HG02943 (cell line): ENCODE results near the gene TGFBR2.

ENCODE experiments used
- ATAC-seq: cut with Tn5 transposase; IDR thresholded peaks from one replicate; pipeline ENCODE4 v1.9.1; 2021; ENCODE audit warnings: mild to moderate bottlenecking, low read depth, moderate library complexity; ENCODE audit not compliant: unreplicated experiment

The TGFBR2 gene

DNA sequence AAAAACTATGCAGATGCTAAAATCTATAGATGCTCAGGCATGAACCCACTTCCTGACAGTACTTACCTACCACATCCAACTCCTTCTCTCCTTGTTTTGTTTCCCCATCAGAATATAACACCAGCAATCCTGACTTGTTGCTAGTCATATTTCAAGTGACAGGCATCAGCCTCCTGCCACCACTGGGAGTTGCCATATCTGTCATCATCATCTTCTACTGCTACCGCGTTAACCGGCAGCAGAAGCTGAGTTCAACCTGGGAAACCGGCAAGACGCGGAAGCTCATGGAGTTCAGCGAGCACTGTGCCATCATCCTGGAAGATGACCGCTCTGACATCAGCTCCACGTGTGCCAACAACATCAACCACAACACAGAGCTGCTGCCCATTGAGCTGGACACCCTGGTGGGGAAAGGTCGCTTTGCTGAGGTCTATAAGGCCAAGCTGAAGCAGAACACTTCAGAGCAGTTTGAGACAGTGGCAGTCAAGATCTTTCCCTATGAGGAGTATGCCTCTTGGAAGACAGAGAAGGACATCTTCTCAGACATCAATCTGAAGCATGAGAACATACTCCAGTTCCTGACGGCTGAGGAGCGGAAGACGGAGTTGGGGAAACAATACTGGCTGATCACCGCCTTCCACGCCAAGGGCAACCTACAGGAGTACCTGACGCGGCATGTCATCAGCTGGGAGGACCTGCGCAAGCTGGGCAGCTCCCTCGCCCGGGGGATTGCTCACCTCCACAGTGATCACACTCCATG lies 65.3 kb downstream of the TGFBR2 start:
- no peak for ATAC-seq

- no peak for ATAC-seq
Observed at GRCh38 chr3:30672287-30672735, 65.9 kb downstream of the TGFBR2 start.

- no peak for ATAC-seq
Observed at GRCh38 chr3:30672959-30673358, 66.6 kb downstream of the TGFBR2 start.

- ATAC-seq = no peak
Observed at GRCh38 chr3:30673425-30674341, 67.3 kb downstream of the TGFBR2 start.

DNA sequence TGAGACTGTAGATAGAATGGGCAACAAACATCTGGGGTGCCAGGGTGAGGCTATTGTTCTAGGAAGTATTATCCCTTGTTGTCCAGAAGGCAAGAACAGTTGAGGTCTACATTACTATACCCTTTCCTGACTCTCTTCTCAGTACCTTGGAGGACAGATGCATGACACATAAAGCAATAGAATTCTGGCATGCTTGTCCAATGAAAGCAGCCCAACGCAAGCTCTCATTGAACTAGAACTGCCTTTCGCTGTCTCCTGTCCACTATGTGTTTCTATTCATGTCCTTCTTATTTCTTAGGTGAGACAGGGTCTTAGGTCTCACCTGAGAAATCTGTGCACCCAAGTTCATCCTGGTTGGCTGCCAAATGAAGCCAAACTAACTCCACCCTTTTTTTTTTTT lies 68.6 kb downstream of the TGFBR2 start:
- ATAC-seq = no peak

DNA sequence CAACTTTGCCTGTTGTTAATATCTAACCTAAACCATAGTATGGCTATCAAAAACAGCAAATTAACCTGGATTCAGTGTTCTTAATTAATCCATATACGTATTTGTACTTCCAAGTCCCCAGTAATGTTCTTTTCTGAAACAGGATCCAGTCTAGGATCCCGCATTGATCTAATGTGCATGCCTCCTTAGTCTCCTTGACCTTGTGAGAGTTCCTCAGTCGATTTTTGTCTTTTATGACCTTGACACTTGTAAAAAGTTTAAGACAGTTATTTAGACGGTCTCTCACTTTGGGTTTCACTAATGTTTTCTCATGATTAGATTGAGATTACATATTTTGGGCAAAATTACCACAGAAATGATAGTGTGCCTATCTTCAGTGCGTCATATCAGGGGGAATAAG lies 69.4 kb downstream of the TGFBR2 start:
- ATAC-seq = no peak

DNA sequence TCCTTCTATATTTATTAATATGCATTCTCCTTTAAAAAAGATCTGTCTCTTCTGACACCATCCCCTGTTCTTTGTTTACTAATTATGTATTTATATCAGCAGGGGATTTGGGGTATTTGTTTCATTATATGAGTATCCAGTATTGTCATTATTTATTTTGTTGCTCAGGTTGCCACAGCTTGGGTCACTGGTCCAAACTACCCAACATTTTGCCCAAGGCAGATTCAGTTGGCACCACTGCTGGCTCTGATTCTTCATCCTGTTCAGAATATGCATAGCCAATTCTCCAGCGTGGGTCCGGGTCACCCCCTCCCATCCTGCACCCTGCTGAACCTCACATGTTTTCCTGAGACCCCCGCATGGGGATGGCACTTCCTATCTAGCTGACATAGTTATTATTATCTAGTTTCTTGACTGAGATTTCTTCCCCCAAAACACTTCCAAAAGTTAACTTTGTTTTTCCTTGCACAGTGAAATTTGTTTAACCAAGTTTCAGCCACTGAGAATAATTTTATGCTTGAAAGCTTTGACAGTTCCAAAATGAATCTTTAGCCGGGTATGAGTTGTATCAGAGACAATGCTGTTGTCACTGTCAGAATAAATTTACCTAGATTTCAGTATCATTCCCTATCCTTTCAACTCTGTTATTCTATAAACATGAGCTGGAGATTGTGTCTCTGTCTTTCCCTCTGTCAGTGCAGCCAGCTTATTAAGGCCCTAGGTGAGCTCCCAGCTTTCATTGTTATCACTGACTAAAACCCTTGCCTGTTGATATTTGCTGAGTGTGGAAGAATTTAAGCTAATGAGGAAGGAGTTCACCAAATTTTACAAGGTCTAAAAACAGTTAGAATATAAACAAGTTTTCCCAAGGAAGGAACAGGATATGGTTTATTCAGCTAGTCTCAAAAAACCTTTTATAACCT lies 70.3 kb downstream of the TGFBR2 start:
- no peak for ATAC-seq

DNA sequence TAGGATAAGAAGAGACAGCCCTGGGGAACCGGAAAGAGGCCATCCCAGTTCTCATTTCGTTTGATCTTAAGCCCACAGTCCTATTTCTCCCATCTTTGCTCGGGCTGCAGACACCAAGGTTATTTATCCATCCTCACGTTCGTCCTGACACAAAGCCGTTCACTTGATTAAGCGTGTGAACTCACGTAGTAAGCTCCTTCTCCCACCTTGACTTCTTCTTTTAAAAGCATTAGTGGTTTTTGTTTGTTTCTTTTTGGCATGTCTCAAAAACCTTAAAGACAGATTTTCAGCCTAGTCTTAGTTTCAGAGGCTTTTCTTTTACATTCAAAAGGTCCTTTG lies 70.9 kb downstream of the TGFBR2 start:
- ATAC-seq = no peak

DNA sequence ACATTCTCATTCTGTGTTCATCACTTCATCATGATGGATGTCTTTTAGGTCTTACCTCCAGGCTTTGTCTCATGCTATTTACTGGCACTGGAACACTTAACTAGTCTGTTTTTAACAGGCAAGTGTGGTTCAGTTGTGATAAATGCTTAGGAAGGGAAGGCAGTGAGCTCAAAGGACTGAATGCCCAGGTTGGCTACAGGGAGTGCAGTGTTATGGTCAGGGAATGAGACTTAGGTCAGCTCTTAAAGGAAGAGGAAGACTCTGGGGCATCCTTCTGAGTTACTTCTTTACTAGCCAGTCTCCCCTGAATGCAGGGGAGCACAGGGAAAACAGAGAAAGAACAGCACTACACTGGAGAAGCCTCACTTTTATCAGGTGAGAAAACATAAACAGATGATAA lies 72.6 kb downstream of the TGFBR2 start:
- no peak for ATAC-seq

GRCh38 chr3:30680789-30681648 lies 74.6 kb downstream of the TGFBR2 start:
- no peak for ATAC-seq

GRCh38 chr3:30681649-30682211 lies 75.3 kb downstream of the TGFBR2 start:
- no peak for ATAC-seq

- ATAC-seq = no peak
Observed at GRCh38 chr3:30682434-30683155, 76.2 kb downstream of the TGFBR2 start.

- no peak for ATAC-seq
Observed at GRCh38 chr3:30683769-30684168, 77.4 kb downstream of the TGFBR2 start.

DNA sequence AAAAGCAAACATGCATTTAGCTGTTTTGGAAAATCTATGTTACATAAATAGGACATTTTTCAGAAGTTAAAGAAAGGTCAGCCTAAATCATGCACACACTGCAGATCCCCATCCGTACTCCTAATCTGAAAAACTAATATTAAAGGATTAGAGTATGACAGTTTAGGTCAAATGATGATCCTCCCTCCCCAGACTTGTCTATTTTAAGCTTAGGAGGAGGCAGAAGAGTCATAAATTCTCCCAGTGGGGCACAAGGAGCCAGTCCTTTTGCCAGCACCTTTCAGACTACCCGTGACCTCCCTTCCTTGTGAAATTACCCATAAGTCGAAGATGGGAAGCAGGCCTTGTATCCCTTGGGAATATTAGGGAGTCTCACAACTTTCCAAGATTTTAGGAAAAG lies 78.0 kb downstream of the TGFBR2 start:
- no peak for ATAC-seq

- no peak for ATAC-seq
Observed at GRCh38 chr3:30685267-30685667, 78.9 kb downstream of the TGFBR2 start.

- no peak for ATAC-seq
Observed at GRCh38 chr3:30686176-30686575, 79.8 kb downstream of the TGFBR2 start.

DNA sequence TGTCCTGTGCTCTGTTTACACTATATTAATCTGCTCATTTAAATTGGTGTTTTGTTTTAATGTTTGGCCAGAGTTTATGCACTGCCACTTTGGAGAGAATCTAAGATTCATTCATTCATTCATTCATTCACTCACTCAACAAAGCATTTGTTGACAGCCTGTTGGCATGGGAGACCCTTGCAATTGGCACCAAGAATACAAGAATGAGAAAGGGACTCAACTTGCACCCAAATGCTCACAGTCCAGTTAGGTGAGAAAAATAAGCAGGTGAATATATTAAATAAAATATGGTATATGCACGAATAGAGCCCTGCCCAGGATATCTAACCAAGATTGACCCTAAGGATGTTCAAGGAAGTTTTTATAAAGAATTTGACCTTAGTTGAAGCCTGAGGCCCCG lies 80.4 kb downstream of the TGFBR2 start:
- no peak for ATAC-seq

- ATAC-seq = no peak
Observed at GRCh38 chr3:30687930-30688570, 81.6 kb downstream of the TGFBR2 start.
